ENCODE data around the gene IRX5.

IRX5 gene

GRCh38 chr16:54953461-54953860, 22.8 kb downstream of the IRX5 start:
- DNase-seq, result no peak

GRCh38 chr16:54954220-54954619, 23.6 kb downstream of the IRX5 start:
- DNase-seq, result no peak

- DNase-seq, result no peak
These were observed 25.1 kb downstream of the IRX5 start for GRCh38 chr16:54955757-54956156.

GRCh38 chr16:54957403-54958166, 26.9 kb downstream of the IRX5 start:
- DNase-seq, result peak; percentile 77

GRCh38 chr16:54962045-54962444, 31.4 kb downstream of the IRX5 start:
- no peak for DNase-seq

GRCh38 chr16:54964239-54964638, 33.6 kb downstream of the IRX5 start:
- no peak for DNase-seq

- DNase-seq, result no peak
These were observed 34.8 kb downstream of the IRX5 start for GRCh38 chr16:54965464-54965863.

GRCh38 chr16:54968011-54968410, 37.3 kb downstream of the IRX5 start:
- DNase-seq, result no peak

- DNase-seq, result no peak
These were observed 38.1 kb downstream of the IRX5 start for GRCh38 chr16:54968784-54969183.

GRCh38 chr16:54970016-54970415, 39.4 kb downstream of the IRX5 start:
- no peak for DNase-seq

GRCh38 chr16:54974367-54974766, 43.7 kb downstream of the IRX5 start:
- no peak for DNase-seq

GRCh38 chr16:54976651-54977200, 46.1 kb downstream of the IRX5 start:
- DNase-seq, result no peak

- DNase-seq, result no peak
These were observed 46.5 kb downstream of the IRX5 start for GRCh38 chr16:54977211-54977610.

GRCh38 chr16:54980821-54981220, 50.2 kb downstream of the IRX5 start:
- DNase-seq, result no peak

Measured in DMS53 (cell line).